GM12864 (cell line): ENCODE results near the gene POLDIP2.

ENCODE experiments used
- DNase-seq: peaks from one replicate; pipeline ENCODE4 v3.0.0-alpha.2; 2011; ENCODE audit warnings: low read depth
- H3K4me3 ChIP-seq: 2 replicates; pipeline ENCODE4 v1.5.1; 2011; ENCODE audit warnings: mild to moderate bottlenecking, low read depth, low read length, control low read depth
- CTCF ChIP-seq: IDR thresholded peaks from 2 replicates; pipeline ENCODE4 v1.5.1; 2011; ENCODE audit warnings: low read depth, mild to moderate bottlenecking, moderate library complexity, low read length, control low read depth, inconsistent platforms; ENCODE audit errors: missing control alignments

POLDIP2 gene

GRCh38 chr17:28390563-28390962 is 33.2 kb upstream of the POLDIP2 start:
- no peak for DNase-seq
- H3K4me3 ChIP-seq, result no peak overlapping the region
- TF ChIP-seq CTCF, result no peak

- DNase-seq, result no peak
- no peak for TF ChIP-seq CTCF
- H3K4me3 ChIP-seq, result no peak overlapping the region
Observed at GRCh38 chr17:28390141-28390540, 32.8 kb upstream of the POLDIP2 start.

GRCh38 chr17:28388106-28388505 is 30.8 kb upstream of the POLDIP2 start:
- H3K4me3 ChIP-seq, result no peak overlapping the region
- no peak for TF ChIP-seq CTCF
- no peak for DNase-seq

- no peak for DNase-seq
- no peak overlapping the region for H3K4me3 ChIP-seq
- TF ChIP-seq CTCF, result no peak
Observed at GRCh38 chr17:28386391-28386790, 29.1 kb upstream of the POLDIP2 start.

- H3K4me3 ChIP-seq, result peak overlapping the region; percentile 67
- no peak for DNase-seq
Observed at GRCh38 chr17:28385406-28385805, 28.1 kb upstream of the POLDIP2 start.

GRCh38 chr17:28385037-28385400 is 27.7 kb upstream of the POLDIP2 start:
- no peak for DNase-seq
- peak overlapping the region; percentile 67 for H3K4me3 ChIP-seq
- no peak for TF ChIP-seq CTCF

More at GRCh38 chr17:28385406-28385805, 28.1 kb upstream of the POLDIP2 start:
- TF ChIP-seq CTCF, result no peak

GRCh38 chr17:28384281-28385036 is 27.1 kb upstream of the POLDIP2 start:
- no peak for DNase-seq
- no peak for TF ChIP-seq CTCF
- H3K4me3 ChIP-seq, result peak overlapping the region; percentile 67
